Measurements from ENCODE around the gene ZSWIM3. TPM values are rescaled to one million over a fixed set of nuclear protein-coding genes. Genes with fewer than 3 reads are reported as not detected.

Gene ZSWIM3
- total and polyA plus RNA-seq, 2 donors (not counting 3 experiments of a cell fraction or from before 2014, with no cell fraction given), result 3.8 to 4.4 TPM

- H3K36me3 ChIP-seq (ENCODE audit: control insufficient read depth in 2 of 2, extremely low read depth in 1 of 2, insufficient read depth in 2 of 2, low read length in 2 of 2), result no peaks in the 10 kb centered on the region
- no peaks in the 10 kb centered on the region for H3K79me2 ChIP-seq (ENCODE audit: control insufficient read depth, insufficient read depth, low read length)
- no TSS peak for BruUV-seq (replicated peaks)
- no peaks in the 10 kb centered on the region for H3K9me1 ChIP-seq (replicated peaks; ENCODE audit: control insufficient read depth, extremely low read depth, insufficient read depth, low read length)
- no peaks in the 10 kb centered on the region for H4K20me1 ChIP-seq (replicated peaks; ENCODE audit: control insufficient read depth, extremely low read depth, insufficient read depth, low read length)
- H3K27me3 ChIP-seq (ENCODE audit: control insufficient read depth in 2 of 2, insufficient read depth in 2 of 2, low read length in 2 of 2), result no peaks in the 10 kb centered on the region
- ChIA-PET CTCF (interaction anchor here (0.7 to 1.4 kb wide), 3 partner anchors 17 to 57 kb away, joined by 3 read pairs; partner anchors contain the start of gene ZSWIM1), POLR2A (no interaction called here)
- no peaks in the 10 kb centered on the region for H3K9me3 ChIP-seq (replicated peaks; ENCODE audit: control insufficient read depth, insufficient read depth, low read length)
- TF ChIP-seq MYC (IDR thresholded peaks at IDR 0.05; ENCODE audit: low read depth, low read length) (no peak), JUN (IDR thresholded peaks at IDR 0.05; ENCODE audit: borderline replicate concordance, insufficient read depth, insufficient read length, low read depth) (no peak), CTCF (IDR thresholded peaks at IDR 0.05; ENCODE audit: extremely low read depth in 1 of 2, insufficient read depth in 1 of 2, low read depth in 1 of 2, low read length in 2 of 2) (no peak), GATA2 (IDR thresholded peaks at IDR 0.05; ENCODE audit: insufficient read depth, insufficient read length, low read depth, low read length) (no peak), FOS (IDR thresholded peaks at IDR 0.05; ENCODE audit: borderline replicate concordance, insufficient read depth, low read length) (no peak), EZH2 (IDR thresholded peaks at IDR 0.05; ENCODE audit: borderline replicate concordance, low read depth, low read length, severe bottlenecking) (no peak)
- FAIRE-seq (no peak), DNase-seq (ENCODE audit: low read depth, low spot score) (no peak)
- H2AFZ ChIP-seq (ENCODE audit: low read depth, low read length), result no peak overlapping the region
- no peak overlapping the region for H3K9ac ChIP-seq (replicated peaks; ENCODE audit: extremely low read depth, insufficient read depth, low read length)
- intact Hi-C loops (cut with micrococcal nuclease) (no loop called here), dilution Hi-C loops (cut with MboI; ENCODE audit: extremely low pct_ligation_motif_present, low sequenced_read_pairs) (no loop called here)
- no peak overlapping the region for H3K4me3 ChIP-seq (replicated peaks in 1 of 3; ENCODE audit: insufficient read depth in 1 of 3, low read depth in 1 of 3, low read length in 3 of 3)
- H3K27ac ChIP-seq (ENCODE audit: insufficient read depth, low read depth, low read length), result no peak overlapping the region
- peaks cover 3% of the 10 kb centered on the region for H3K4me1 ChIP-seq (ENCODE audit: control insufficient read depth, extremely low read depth, insufficient read depth, low read length)
- H3K4me2 ChIP-seq (ENCODE audit: insufficient read depth, low read length), result no peak overlapping the region
Observed at GRCh38 chr20:45863543-45864470, 6.4 kb downstream of the ZSWIM3 start.
